ENCODE data around the gene CNIH2. TPM values are rescaled to one million over a fixed set of nuclear protein-coding genes. Genes with fewer than 3 reads are reported as not detected.

The CNIH2 gene
- polyA plus RNA-seq (2011; rRNA removed) (0.75 and 1.2 TPM in 2 replicates), polyA minus RNA-seq (2011; rRNA and poly(A)+ RNA removed) (0.15 and 0.38 TPM in 2 replicates)

- no peak for TF ChIP-seq CTCF (IDR thresholded peaks at IDR 0.05; ENCODE audit: insufficient read depth, low read depth, low read length)
- Histone ChIP-seq H3K36me3 (ENCODE audit: control insufficient read depth, insufficient read depth, low read length) (peaks cover 22% of the 10 kb centered on the region), H3K4me3 (ENCODE audit: low read depth, low read length) (peak within 1 kb of the TSS; percentile 22), H3K27me3 (ENCODE audit: control insufficient read depth, insufficient read depth, low read length) (no peaks in the 10 kb centered on the region)
- POLR2A ChIA-PET = no interaction called here
- CTCF ChIA-PET = interaction anchor here (0.8 to 1.0 kb wide), 2 partner anchors 9 to 10 kb away, joined by 3 read pairs; partner anchors contain the start of gene RAB1B
- no peak for DNase-seq (ENCODE audit: low read depth)
These were observed at the start of gene CNIH2 for GRCh38 chr11:66277471-66278362. Gene CNIH2 (plus strand): TSS chr11:66278175. CDS start chr11:66278457, 282 bp downstream.

GRCh38 chr11:66228521-66228920 is 49.5 kb upstream of the CNIH2 start:
- H3K27me3 ChIP-seq (ENCODE audit: control insufficient read depth, insufficient read depth, low read length) = no peaks in the 10 kb centered on the region
- TF ChIP-seq CTCF (IDR thresholded peaks at IDR 0.05; ENCODE audit: insufficient read depth, low read depth, low read length) = no peak
- CTCF ChIA-PET = no interaction called here
- no peak overlapping the region for H3K4me3 ChIP-seq (ENCODE audit: low read depth, low read length)
- DNase-seq (ENCODE audit: low read depth) = no peak
- H3K36me3 ChIP-seq (ENCODE audit: control insufficient read depth, insufficient read depth, low read length) = peaks cover 38% of the 10 kb centered on the region
- POLR2A ChIA-PET = no interaction called here

GRCh38 chr11:66230156-66230555 is 47.8 kb upstream of the CNIH2 start:
- no peak for TF ChIP-seq CTCF (IDR thresholded peaks at IDR 0.05; ENCODE audit: insufficient read depth, low read depth, low read length)
- no peak for DNase-seq (ENCODE audit: low read depth)
- Histone ChIP-seq H3K27me3 (ENCODE audit: control insufficient read depth, insufficient read depth, low read length) (no peaks in the 10 kb centered on the region), H3K4me3 (ENCODE audit: low read depth, low read length) (no peak overlapping the region), H3K36me3 (ENCODE audit: control insufficient read depth, insufficient read depth, low read length) (peaks cover 44% of the 10 kb centered on the region)
- ChIA-PET CTCF (no interaction called here), POLR2A (no interaction called here)

GRCh38 chr11:66230978-66231377 is 47.0 kb upstream of the CNIH2 start:
- DNase-seq (ENCODE audit: low read depth) = no peak
- ChIA-PET CTCF (no interaction called here), POLR2A (no interaction called here)
- H3K4me3 ChIP-seq (ENCODE audit: low read depth, low read length) = no peak overlapping the region
- no peak for TF ChIP-seq CTCF (IDR thresholded peaks at IDR 0.05; ENCODE audit: insufficient read depth, low read depth, low read length)
- H3K27me3 ChIP-seq (ENCODE audit: control insufficient read depth, insufficient read depth, low read length) = no peaks in the 10 kb centered on the region
- peaks cover 47% of the 10 kb centered on the region for H3K36me3 ChIP-seq (ENCODE audit: control insufficient read depth, insufficient read depth, low read length)

- Histone ChIP-seq H3K36me3 (ENCODE audit: control insufficient read depth, insufficient read depth, low read length) (peaks cover 49% of the 10 kb centered on the region), H3K27me3 (ENCODE audit: control insufficient read depth, insufficient read depth, low read length) (no peaks in the 10 kb centered on the region), H3K4me3 (ENCODE audit: low read depth, low read length) (no peak overlapping the region)
- no peak for DNase-seq (ENCODE audit: low read depth)
- ChIA-PET CTCF (no interaction called here), POLR2A (no interaction called here)
- TF ChIP-seq CTCF (IDR thresholded peaks at IDR 0.05; ENCODE audit: insufficient read depth, low read depth, low read length) = no peak
These were observed 46.4 kb upstream of the CNIH2 start for GRCh38 chr11:66231561-66231960.

Data from BJ (cell line).